ENCODE measurements around the gene APOBEC4.

The APOBEC4 gene

GRCh38 chr1:183674886-183675285 lies 21.8 kb upstream of the APOBEC4 start:
- no peak for DNase-seq

GRCh38 chr1:183674339-183674738 lies 21.2 kb upstream of the APOBEC4 start:
- DNase-seq = no peak

- DNase-seq = no peak
Observed at GRCh38 chr1:183673605-183674323, 20.6 kb upstream of the APOBEC4 start.

- no peak for DNase-seq
Observed at GRCh38 chr1:183670169-183670568, 17.1 kb upstream of the APOBEC4 start.

GRCh38 chr1:183656355-183656754 lies 3.2 kb upstream of the APOBEC4 start:
- DNase-seq = no peak

GRCh38 chr1:183655562-183656075 lies 2.5 kb upstream of the APOBEC4 start:
- peak; percentile 74 for DNase-seq

- DNase-seq = no peak
Observed at GRCh38 chr1:183654706-183655105, 1.6 kb upstream of the APOBEC4 start.

- DNase-seq = no peak
Observed at GRCh38 chr1:183653876-183654451, 848 bp upstream of the APOBEC4 start.

- DNase-seq = no peak
Observed at GRCh38 chr1:183653462-183653794, 312 bp upstream of the APOBEC4 start.

- peak; percentile 27 for DNase-seq
Observed at GRCh38 chr1:183652107-183652506, 1.0 kb downstream of the APOBEC4 start.

GRCh38 chr1:183651612-183652011 lies 1.5 kb downstream of the APOBEC4 start:
- DNase-seq = no peak

GRCh38 chr1:183648042-183648441 lies 5.1 kb downstream of the APOBEC4 start:
- DNase-seq = no peak

- no peak for DNase-seq
Observed at GRCh38 chr1:183646776-183647175, 6.3 kb downstream of the APOBEC4 start.

- DNase-seq = no peak
Observed at GRCh38 chr1:183645531-183645930, 7.6 kb downstream of the APOBEC4 start.

- no peak for DNase-seq
Observed at GRCh38 chr1:183642166-183642565, 10.9 kb downstream of the APOBEC4 start.

GRCh38 chr1:183640193-183640592 lies 12.9 kb downstream of the APOBEC4 start:
- no peak for DNase-seq

GRCh38 chr1:183638649-183639387 lies 14.3 kb downstream of the APOBEC4 start:
- no peak for DNase-seq

- DNase-seq = no peak
Observed at GRCh38 chr1:183636783-183637182, 16.3 kb downstream of the APOBEC4 start.

- no peak for DNase-seq
Observed at GRCh38 chr1:183636334-183636682, 16.8 kb downstream of the APOBEC4 start.

GRCh38 chr1:183635606-183636333 lies 17.3 kb downstream of the APOBEC4 start, which contains the start of gene ARPC5:
Gene ARPC5, minus strand, starts transcription at chr1:183635783. Its CDS starts 124 bp downstream, at chr1:183635659.
- DNase-seq = peak; percentile 97

GRCh38 chr1:183635099-183635605 lies 18.0 kb downstream of the APOBEC4 start:
- DNase-seq = peak; percentile 17

GRCh38 chr1:183634429-183635065 lies 18.6 kb downstream of the APOBEC4 start:
- no peak for DNase-seq
